Measurements from ENCODE around the gene HDGFL3.

The HDGFL3 gene

DNA sequence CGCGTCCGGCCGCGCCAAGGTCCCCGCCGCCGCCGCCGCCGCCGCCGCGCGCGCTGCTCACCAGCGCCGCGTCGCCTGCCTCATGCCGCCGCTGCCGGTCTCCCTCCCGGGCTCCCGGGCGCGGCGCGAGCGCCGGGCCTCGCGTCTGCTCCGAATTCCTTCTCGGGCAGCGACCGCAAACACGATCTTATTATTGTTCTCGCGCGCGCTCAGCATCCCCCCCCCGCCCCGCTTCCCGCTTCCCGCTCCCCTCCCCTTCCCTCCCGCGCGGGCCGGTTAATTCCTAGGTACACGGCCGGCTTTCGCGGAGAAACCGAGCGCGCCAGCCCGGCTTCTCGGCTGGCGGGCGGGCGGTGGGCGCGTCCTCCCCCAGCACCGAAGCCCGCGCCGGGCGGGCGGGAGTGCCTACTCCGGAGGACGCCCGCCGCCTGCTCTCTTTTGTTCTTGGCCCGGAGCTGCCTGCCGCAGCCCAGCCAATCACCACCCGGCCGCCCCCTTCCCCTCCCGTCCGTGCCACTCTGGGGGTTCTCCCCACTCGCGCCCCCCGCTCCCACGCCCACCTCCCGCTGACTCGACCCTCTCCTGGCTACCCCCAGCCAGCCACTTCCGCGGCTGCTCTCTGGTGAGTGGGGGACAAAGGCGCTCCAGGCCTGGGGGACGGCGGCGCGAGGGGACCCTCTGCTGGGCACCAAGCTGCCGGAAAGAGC is at the start of gene HDGFL3:
HDGFL3 (minus strand) TSS at position 164 of the 707 bp plus-strand sequence. CDS start 409 bp downstream, outside the sequence.
- TF ChIP-seq, protein P1, sequence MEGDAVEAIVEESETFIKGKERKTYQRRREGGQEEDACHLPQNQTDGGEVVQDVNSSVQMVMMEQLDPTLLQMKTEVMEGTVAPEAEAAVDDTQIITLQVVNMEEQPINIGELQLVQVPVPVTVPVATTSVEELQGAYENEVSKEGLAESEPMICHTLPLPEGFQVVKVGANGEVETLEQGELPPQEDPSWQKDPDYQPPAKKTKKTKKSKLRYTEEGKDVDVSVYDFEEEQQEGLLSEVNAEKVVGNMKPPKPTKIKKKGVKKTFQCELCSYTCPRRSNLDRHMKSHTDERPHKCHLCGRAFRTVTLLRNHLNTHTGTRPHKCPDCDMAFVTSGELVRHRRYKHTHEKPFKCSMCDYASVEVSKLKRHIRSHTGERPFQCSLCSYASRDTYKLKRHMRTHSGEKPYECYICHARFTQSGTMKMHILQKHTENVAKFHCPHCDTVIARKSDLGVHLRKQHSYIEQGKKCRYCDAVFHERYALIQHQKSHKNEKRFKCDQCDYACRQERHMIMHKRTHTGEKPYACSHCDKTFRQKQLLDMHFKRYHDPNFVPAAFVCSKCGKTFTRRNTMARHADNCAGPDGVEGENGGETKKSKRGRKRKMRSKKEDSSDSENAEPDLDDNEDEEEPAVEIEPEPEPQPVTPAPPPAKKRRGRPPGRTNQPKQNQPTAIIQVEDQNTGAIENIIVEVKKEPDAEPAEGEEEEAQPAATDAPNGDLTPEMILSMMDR (IDR thresholded peaks at IDR 0.05; ENCODE audit: low read length, missing control alignments), result no peak
- peak within 1 kb of the TSS; percentile 73 for H3K4me3 ChIP-seq (replicated peaks; ENCODE audit: low read depth, low read length)
- peak; percentile 57 for DNase-seq (ENCODE audit: low read depth)

- H3K4me3 ChIP-seq (replicated peaks; ENCODE audit: low read depth, low read length), result no peak overlapping the region
- TF ChIP-seq, protein P1 (IDR thresholded peaks at IDR 0.05; ENCODE audit: low read length, missing control alignments), result no peak
- peak; percentile 20 for DNase-seq (ENCODE audit: low read depth)
Observed at GRCh38 chr15:83250781-83251180, 43.2 kb upstream of the HDGFL3 start.

- no peak overlapping the region for H3K4me3 ChIP-seq (replicated peaks; ENCODE audit: low read depth, low read length)
- DNase-seq (ENCODE audit: low read depth), result no peak
- TF ChIP-seq, protein P1 (IDR thresholded peaks at IDR 0.05; ENCODE audit: low read length, missing control alignments), result no peak
Observed at GRCh38 chr15:83249030-83249343, 41.4 kb upstream of the HDGFL3 start.

DNA sequence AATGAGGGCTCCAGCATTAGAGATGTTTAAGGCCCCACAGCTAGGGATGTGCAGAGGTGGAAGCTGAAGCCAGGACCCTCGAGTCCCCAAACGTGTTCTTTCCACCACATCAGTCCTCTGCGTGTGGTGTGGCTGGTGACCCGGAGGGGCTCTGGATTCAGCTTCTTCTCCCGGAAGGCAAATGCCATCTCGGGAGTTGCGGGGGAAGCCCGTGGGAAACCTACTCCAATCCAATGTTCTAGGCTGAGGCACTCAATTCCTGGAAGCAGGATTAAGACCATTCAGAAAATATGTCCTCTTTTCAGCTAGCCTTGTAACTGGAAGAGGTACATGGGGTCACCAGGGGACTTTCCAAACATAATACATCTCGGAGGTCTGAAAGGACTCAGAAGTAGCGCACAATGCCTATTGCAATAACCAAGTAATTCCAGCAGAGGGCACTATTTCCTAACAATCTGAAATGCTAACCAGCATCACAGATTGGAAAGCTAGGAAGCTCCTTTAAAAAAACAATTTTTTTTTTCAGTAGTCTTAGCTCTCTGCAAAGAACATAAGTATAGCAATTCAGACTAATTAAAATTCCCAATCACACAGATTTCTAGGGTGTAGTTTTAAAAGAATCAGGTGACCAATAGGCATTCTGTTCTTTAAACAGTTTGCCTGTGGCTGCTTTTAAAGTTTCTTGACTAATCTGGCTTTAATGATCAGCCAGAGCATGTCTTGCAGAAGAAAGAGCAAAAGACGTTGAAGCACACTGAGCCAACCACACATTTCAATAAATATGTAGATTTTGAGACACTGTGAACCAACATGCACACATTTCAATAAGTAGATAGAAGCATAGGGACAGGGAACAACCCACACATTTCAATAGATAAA is 40.8 kb upstream of the HDGFL3 start:
- TF ChIP-seq, protein P1 (IDR thresholded peaks at IDR 0.05; ENCODE audit: low read length, missing control alignments), result peak; percentile 85
- no peak overlapping the region for H3K4me3 ChIP-seq (replicated peaks; ENCODE audit: low read depth, low read length)
- peak; percentile 86 for DNase-seq (ENCODE audit: low read depth)

- DNase-seq (ENCODE audit: low read depth), result no peak
- H3K4me3 ChIP-seq (replicated peaks; ENCODE audit: low read depth, low read length), result no peak overlapping the region
- TF ChIP-seq, protein P1 (IDR thresholded peaks at IDR 0.05; ENCODE audit: low read length, missing control alignments), result no peak
Observed at GRCh38 chr15:83243634-83244033, 36.0 kb upstream of the HDGFL3 start.

DNA sequence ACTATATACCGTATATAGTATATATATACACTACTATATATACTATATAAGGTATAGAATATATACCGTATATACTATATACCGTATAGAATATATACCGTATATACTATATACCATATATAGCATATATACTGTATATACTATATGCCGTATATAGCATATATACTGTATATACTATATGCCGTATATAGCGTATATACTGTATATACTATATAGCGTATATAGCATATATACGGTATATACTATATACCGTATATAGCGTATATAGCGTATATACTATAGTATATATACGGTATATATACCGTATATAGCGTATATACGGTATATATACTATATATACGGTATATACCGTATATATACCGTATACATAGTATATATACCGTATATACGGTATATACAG is 22.6 kb upstream of the HDGFL3 start:
- no peak for DNase-seq (ENCODE audit: low read depth)
- no peak overlapping the region for H3K4me3 ChIP-seq (replicated peaks; ENCODE audit: low read depth, low read length)
- TF ChIP-seq, protein P1 (IDR thresholded peaks at IDR 0.05; ENCODE audit: low read length, missing control alignments), result no peak

All from fibroblast of pulmonary artery (primary cell).